ENCODE data around the gene GPR63. TPM values are rescaled to one million over a fixed set of nuclear protein-coding genes. Genes with fewer than 3 reads are reported as not detected.

GPR63 gene
- total and polyA plus RNA-seq, 2 of the 13 experiments (the other 11 are each of a cell fraction or from before 2014, with no cell fraction given), result 0.01 to 0.02 TPM

GRCh38 chr6:96792561-96793190, 44.6 kb downstream of the GPR63 start:
- TF ChIP-seq MAFF (IDR thresholded peaks at IDR 0.05; ENCODE audit: low read depth, low read length), result peak; percentile 40; the same call in 1 of the 2 replicates
- no peak for TF ChIP-seq UBTF (CRISPR knock-in tag; IDR thresholded peaks at IDR 0.05)
- peak; percentile 64 to 68 for TF ChIP-seq MAFK (conservative IDR thresholded peaks at IDR 0.05 in 1 of 2, IDR thresholded peaks at IDR 0.05 in 1 of 2; ENCODE audit: low read length in 2 of 2)
- no peak for TF ChIP-seq ZEB1 (IDR thresholded peaks at IDR 0.05; ENCODE audit: insufficient replicate concordance, low read depth)
- POLR2A ChIA-PET, result no interaction called here
- ATAC-seq, result no peak

GRCh38 chr6:96789871-96790270, 47.4 kb downstream of the GPR63 start:
- WGBS (ENCODE audit: low lambda C conversion rate), result 8% methylated on average over 3 of the region's 3 CpGs
- no peak for DNase-seq (ENCODE audit: low spot score)
- no TSS peak for BruUV-seq (replicated peaks)

More at GRCh38 chr6:96792561-96793190, 44.6 kb downstream of the GPR63 start:
- Histone ChIP-seq H3K4me2 (ENCODE audit: low read depth, low read length) (no peak overlapping the region), H3K9ac (ENCODE audit: insufficient read depth, low read depth, low read length) (no peak overlapping the region), H3K36me3 (replicated peaks in 1 of 2; ENCODE audit: control insufficient read depth in 1 of 2, insufficient read depth in 2 of 2, low read length in 2 of 2) (no peaks in the 10 kb centered on the region), H3K79me2 (ENCODE audit: insufficient read depth, low read length) (no peaks in the 10 kb centered on the region), H3K4me1 (ENCODE audit: insufficient read depth, low read length) (no peaks in the 10 kb centered on the region), H3K27ac (ENCODE audit: extremely low read length, insufficient read depth, low read length) (no peak overlapping the region), H4K20me1 (ENCODE audit: insufficient read depth, low read length) (no peaks in the 10 kb centered on the region), H2AFZ (ENCODE audit: low read length) (no peak overlapping the region), H3K9me3 (ENCODE audit: low read length) (no peaks in the 10 kb centered on the region), H3K4me3 (replicated peaks in 1 of 3; ENCODE audit: insufficient read depth in 1 of 3, low read depth in 2 of 3, low read length in 3 of 3) (no peak overlapping the region), H3K27me3 (ENCODE audit: control insufficient read depth in 1 of 2, insufficient read depth in 2 of 2, low read length in 2 of 2) (no peaks in the 10 kb centered on the region; a peak in 1 of 5 replicates)
- in situ Hi-C loops (cut with HindIII; ENCODE audit: extremely low pct_ligation_motif_present, low pct_unique_long_range_greater_than_20kb), result no loop called here
- intact Hi-C loops (cut with micrococcal nuclease; ENCODE audit: unreplicated experiment), result no loop called here
- no TSS peak for BruUV-seq (replicated peaks)
- no peak for FAIRE-seq
- CTCF ChIA-PET (ENCODE audit: low intra/inter-chr PET ratio, low total read pairs), result no interaction called here
- DNase-seq (ENCODE audit: low spot score), result no peak
- 0% methylated on average over 4 of the region's 4 CpGs for WGBS (ENCODE audit: low lambda C conversion rate)

More at GRCh38 chr6:96789871-96790270, 47.4 kb downstream of the GPR63 start:
- FAIRE-seq, result no peak
- H3K79me2 ChIP-seq (ENCODE audit: insufficient read depth, low read length), result no peaks in the 10 kb centered on the region
- TF ChIP-seq KDM5A (IDR thresholded peaks at IDR 0.05; ENCODE audit: borderline replicate concordance, low read length), result no peak
- no peak for TF ChIP-seq PTBP1 (IDR thresholded peaks at IDR 0.05; ENCODE audit: low read depth, low read length, poor library complexity, severe bottlenecking)
- TF ChIP-seq HIVEP1 (CRISPR knock-in tag; IDR thresholded peaks at IDR 0.05), result no peak
- no peak for TF ChIP-seq ZBTB42 (CRISPR knock-in tag; IDR thresholded peaks at IDR 0.05)
- no peak for TF ChIP-seq RCOR2 (CRISPR knock-in tag; IDR thresholded peaks at IDR 0.05)
- TF ChIP-seq ZNF335 (CRISPR knock-in tag; IDR thresholded peaks at IDR 0.05), result no peak
- no peak for TF ChIP-seq HNRNPH1 (optimal IDR thresholded peaks at IDR 0.05; ENCODE audit: low read depth, low read length)
- no peak for TF ChIP-seq MAX (IDR thresholded peaks at IDR 0.05)
- no peak for TF ChIP-seq ZEB1 (IDR thresholded peaks at IDR 0.05; ENCODE audit: insufficient replicate concordance, low read depth)
- TF ChIP-seq KLF13 (CRISPR knock-in tag; IDR thresholded peaks at IDR 0.05), result no peak
- no peak for TF ChIP-seq CAMTA2 (CRISPR knock-in tag; IDR thresholded peaks at IDR 0.05; ENCODE audit: borderline replicate concordance)
- H3K9me3 ChIP-seq (ENCODE audit: low read length), result no peaks in the 10 kb centered on the region
- intact Hi-C loops (cut with micrococcal nuclease; ENCODE audit: unreplicated experiment), result no loop called here
- in situ Hi-C loops (cut with HindIII; ENCODE audit: extremely low pct_ligation_motif_present, low pct_unique_long_range_greater_than_20kb), result no loop called here
- ChIA-PET POLR2A (no interaction called here), CTCF (ENCODE audit: low intra/inter-chr PET ratio, low total read pairs) (no interaction called here)
- no peak overlapping the region for H2AFZ ChIP-seq (ENCODE audit: low read length)
- no peaks in the 10 kb centered on the region; a peak in 2 of 5 replicates for H3K27me3 ChIP-seq (ENCODE audit: control insufficient read depth in 1 of 2, insufficient read depth in 2 of 2, low read length in 2 of 2)
- no peaks in the 10 kb centered on the region for H3K4me1 ChIP-seq (ENCODE audit: insufficient read depth, low read length)
- no peaks in the 10 kb centered on the region for H4K20me1 ChIP-seq (ENCODE audit: insufficient read depth, low read length)
- H3K9ac ChIP-seq (ENCODE audit: insufficient read depth, low read depth, low read length), result no peak overlapping the region
- H3K4me3 ChIP-seq (replicated peaks in 1 of 3; ENCODE audit: insufficient read depth in 1 of 3, low read depth in 2 of 3, low read length in 3 of 3), result no peak overlapping the region
- ATAC-seq, result no peak
- no peak overlapping the region for H3K4me2 ChIP-seq (ENCODE audit: low read depth, low read length)
- H3K27ac ChIP-seq (ENCODE audit: extremely low read length, insufficient read depth, low read length), result no peak overlapping the region
- H3K36me3 ChIP-seq (replicated peaks in 1 of 2; ENCODE audit: control insufficient read depth in 1 of 2, insufficient read depth in 2 of 2, low read length in 2 of 2), result no peaks in the 10 kb centered on the region
